Measurements from ENCODE around the gene NUP35. TPM values are rescaled to one million over a fixed set of nuclear protein-coding genes. Genes with fewer than 3 reads are reported as not detected.

The NUP35 gene
- total RNA-seq, 1 donor from 2014 or later, result 27.3 TPM

Other genes starting within 250 kb of the NUP35 start
- 188 TPM for gene NCKAP1, start 86.0 kb upstream of the NUP35 start, total RNA-seq
- 5.8 TPM for gene DUSP19, start 45.7 kb upstream of the NUP35 start, total RNA-seq